Coronary artery (tissue), 2 donors: ENCODE results near the gene C12orf42.

ENCODE experiments used
- DNase-seq: peaks from one replicate; pipeline ENCODE4 v3.0.0-alpha.2; 2017; ENCODE audit warnings: low spot score
- H3K27ac ChIP-seq, 2 donors: fragments of 200-600 bp; sonication (generic); one replicate each; pipeline ENCODE4 v1.5.1; 2016 to 2019
- H3K4me3 ChIP-seq: fragments of 200-600 bp; sonication (generic); 2 replicates; pipeline ENCODE4 v1.5.1; 2016; ENCODE audit warnings: mild to moderate bottlenecking, moderate library complexity
- CTCF ChIP-seq: fragments of 200-600 bp; sonication (generic); IDR thresholded peaks from one replicate; pipeline ENCODE4 v1.5.1; 2019; ENCODE audit warnings: antibody characterized with exemption

C12orf42 gene

GRCh38 chr12:103423516-103423910 is 72.3 kb downstream of the C12orf42 start:
- Histone ChIP-seq H3K4me3 (no peak overlapping the region), H3K27ac (no peak overlapping the region)
- DNase-seq, result no peak
- no peak for TF ChIP-seq CTCF

- DNase-seq, result no peak
- no peak overlapping the region for H3K27ac ChIP-seq
- no peak for TF ChIP-seq CTCF
- no peak overlapping the region for H3K4me3 ChIP-seq
Measured at GRCh38 chr12:103422746-103423515, 72.8 kb downstream of the C12orf42 start.

- H3K4me3 ChIP-seq, result no peak overlapping the region
- no peak for DNase-seq
- no peak for TF ChIP-seq CTCF
- no peak overlapping the region for H3K27ac ChIP-seq
Measured at GRCh38 chr12:103422328-103422727, 73.4 kb downstream of the C12orf42 start.

- no peak for DNase-seq
- no peak for TF ChIP-seq CTCF
- Histone ChIP-seq H3K27ac (no peak overlapping the region), H3K4me3 (no peak overlapping the region)
Measured at GRCh38 chr12:103421402-103421801, 74.4 kb downstream of the C12orf42 start.

GRCh38 chr12:103415681-103416080 is 80.1 kb downstream of the C12orf42 start:
- H3K4me3 ChIP-seq, result no peak overlapping the region
- H3K27ac ChIP-seq, result no peak overlapping the region
- no peak for DNase-seq
- no peak for TF ChIP-seq CTCF

GRCh38 chr12:103401421-103401820 is 94.3 kb downstream of the C12orf42 start:
- TF ChIP-seq CTCF, result no peak
- H3K4me3 ChIP-seq, result no peak overlapping the region
- H3K27ac ChIP-seq, result no peak overlapping the region
- DNase-seq, result no peak

- Histone ChIP-seq H3K27ac (no peak overlapping the region), H3K4me3 (no peak overlapping the region)
- DNase-seq, result no peak
- TF ChIP-seq CTCF, result no peak
Measured at GRCh38 chr12:103399986-103400385, 95.8 kb downstream of the C12orf42 start.
